ENCODE results near the gene AQP10.
"Not testable (repeated sequence)": the region's sequence is repeated elsewhere in the genome, so short reads cannot be mapped to it uniquely, and the experiment has no call there.

Gene AQP10

GRCh38 chr1:154320882-154321608 is at the start of gene AQP10:
TSS of gene AQP10 (plus strand) at chr1:154321093. CDS start at chr1:154321156, 63 bp downstream.
- H3K27ac Mint-ChIP-seq, result no peak within 1 kb of the TSS
- H3K27me3 Mint-ChIP-seq (ENCODE audit: low read depth), result peaks cover 47% of the 10 kb centered on the region
- peaks cover 3% of the 10 kb centered on the region for H3K36me3 Mint-ChIP-seq (ENCODE audit: low read depth)
- H3K9me3 Mint-ChIP-seq, result peaks cover 14% of the 10 kb centered on the region
- peaks cover 7% of the 10 kb centered on the region for H3K4me1 Mint-ChIP-seq (ENCODE audit: low read depth)
- no peak within 1 kb of the TSS for H3K4me3 Mint-ChIP-seq

GRCh38 chr1:154272217-154272998 is 48.5 kb upstream of the AQP10 start, which contains the start of gene HAX1:
TSS of gene HAX1 (plus strand) at chr1:154272629. CDS start at chr1:154272724, 95 bp downstream.
- H3K27me3 Mint-ChIP-seq (ENCODE audit: low read depth), result no peaks in the 10 kb centered on the region
- H3K4me3 Mint-ChIP-seq, result peak within 1 kb of the TSS; percentile 96
- peaks cover 34% of the 10 kb centered on the region for H3K36me3 Mint-ChIP-seq (ENCODE audit: low read depth)
- H3K9me3 Mint-ChIP-seq, result no peaks in the 10 kb centered on the region
- peak within 1 kb of the TSS; percentile 96 for H3K27ac Mint-ChIP-seq
- H3K4me1 Mint-ChIP-seq (ENCODE audit: low read depth), result peaks cover 38% of the 10 kb centered on the region

GRCh38 chr1:154272999-154273563 is 47.8 kb upstream of the AQP10 start:
- H3K27me3 Mint-ChIP-seq (ENCODE audit: low read depth), result no peaks in the 10 kb centered on the region
- H3K27ac Mint-ChIP-seq, result peak overlapping the region; percentile 96
- peaks cover 34% of the 10 kb centered on the region for H3K36me3 Mint-ChIP-seq (ENCODE audit: low read depth)
- peak overlapping the region; percentile 96 for H3K4me3 Mint-ChIP-seq
- no peaks in the 10 kb centered on the region for H3K9me3 Mint-ChIP-seq
- peaks cover 38% of the 10 kb centered on the region for H3K4me1 Mint-ChIP-seq (ENCODE audit: low read depth)

- H3K27ac Mint-ChIP-seq, result no peak overlapping the region
- H3K36me3 Mint-ChIP-seq (ENCODE audit: low read depth), result peaks cover 19% of the 10 kb centered on the region
- peaks cover 23% of the 10 kb centered on the region for H3K4me1 Mint-ChIP-seq (ENCODE audit: low read depth)
- H3K27me3 Mint-ChIP-seq (ENCODE audit: low read depth), result no peaks in the 10 kb centered on the region
- no peak overlapping the region for H3K4me3 Mint-ChIP-seq
- no peaks in the 10 kb centered on the region for H3K9me3 Mint-ChIP-seq
Measured at GRCh38 chr1:154276797-154277196, 44.1 kb upstream of the AQP10 start.

- not testable (repeated sequence) for H3K4me1 Mint-ChIP-seq (ENCODE audit: low read depth); H3K9me3 Mint-ChIP-seq; H3K27ac Mint-ChIP-seq; H3K36me3 Mint-ChIP-seq (ENCODE audit: low read depth); H3K4me3 Mint-ChIP-seq
- peaks cover 24% of the 10 kb centered on the region for H3K27me3 Mint-ChIP-seq (ENCODE audit: low read depth)
Measured at GRCh38 chr1:154287591-154287990, 33.3 kb upstream of the AQP10 start.

GRCh38 chr1:154288661-154289060 is 32.2 kb upstream of the AQP10 start:
- Mint-ChIP-seq H3K27me3 (ENCODE audit: low read depth) (peaks cover 25% of the 10 kb centered on the region), H3K36me3 (ENCODE audit: low read depth) (peaks cover 3% of the 10 kb centered on the region), H3K4me3 (no peak overlapping the region), H3K4me1 (ENCODE audit: low read depth) (no peaks in the 10 kb centered on the region), H3K27ac (no peak overlapping the region), H3K9me3 (peaks cover 6% of the 10 kb centered on the region)

- no peak overlapping the region for H3K4me3 Mint-ChIP-seq
- no peak overlapping the region for H3K27ac Mint-ChIP-seq
- H3K9me3 Mint-ChIP-seq, result peaks cover 20% of the 10 kb centered on the region
- H3K4me1 Mint-ChIP-seq (ENCODE audit: low read depth), result no peaks in the 10 kb centered on the region
- peaks cover 10% of the 10 kb centered on the region for H3K36me3 Mint-ChIP-seq (ENCODE audit: low read depth)
- H3K27me3 Mint-ChIP-seq (ENCODE audit: low read depth), result peaks cover 25% of the 10 kb centered on the region
Measured at GRCh38 chr1:154290921-154291320, 30.0 kb upstream of the AQP10 start.

- Mint-ChIP-seq H3K4me1 (ENCODE audit: low read depth) (no peaks in the 10 kb centered on the region), H3K36me3 (ENCODE audit: low read depth) (peaks cover 10% of the 10 kb centered on the region), H3K27me3 (ENCODE audit: low read depth) (peaks cover 19% of the 10 kb centered on the region), H3K27ac (no peak overlapping the region), H3K4me3 (no peak overlapping the region), H3K9me3 (peaks cover 24% of the 10 kb centered on the region)
Measured at GRCh38 chr1:154295408-154296235, 25.3 kb upstream of the AQP10 start.

- H3K36me3 Mint-ChIP-seq (ENCODE audit: low read depth), result no peaks in the 10 kb centered on the region
- H3K4me3 Mint-ChIP-seq, result no peak overlapping the region
- H3K4me1 Mint-ChIP-seq (ENCODE audit: low read depth), result no peaks in the 10 kb centered on the region
- H3K9me3 Mint-ChIP-seq, result peaks cover 4% of the 10 kb centered on the region
- peaks cover 4% of the 10 kb centered on the region for H3K27me3 Mint-ChIP-seq (ENCODE audit: low read depth)
- H3K27ac Mint-ChIP-seq, result no peak overlapping the region
Measured at GRCh38 chr1:154301582-154301981, 19.3 kb upstream of the AQP10 start.

- Mint-ChIP-seq H3K36me3 (ENCODE audit: low read depth) (peaks cover 4% of the 10 kb centered on the region), H3K4me3 (no peak overlapping the region), H3K9me3 (no peaks in the 10 kb centered on the region), H3K27ac (no peak overlapping the region), H3K27me3 (ENCODE audit: low read depth) (no peaks in the 10 kb centered on the region), H3K4me1 (ENCODE audit: low read depth) (peaks cover 12% of the 10 kb centered on the region)
Measured at GRCh38 chr1:154304664-154305337, 16.1 kb upstream of the AQP10 start.

GRCh38 chr1:154306151-154306550 is 14.7 kb upstream of the AQP10 start:
- H3K4me3 Mint-ChIP-seq, result no peak overlapping the region
- H3K9me3 Mint-ChIP-seq, result no peaks in the 10 kb centered on the region
- H3K27me3 Mint-ChIP-seq (ENCODE audit: low read depth), result no peaks in the 10 kb centered on the region
- H3K27ac Mint-ChIP-seq, result no peak overlapping the region
- H3K36me3 Mint-ChIP-seq (ENCODE audit: low read depth), result peaks cover 4% of the 10 kb centered on the region
- H3K4me1 Mint-ChIP-seq (ENCODE audit: low read depth), result peaks cover 12% of the 10 kb centered on the region

- not testable (repeated sequence) for H3K9me3 Mint-ChIP-seq; H3K36me3 Mint-ChIP-seq (ENCODE audit: low read depth); H3K27me3 Mint-ChIP-seq (ENCODE audit: low read depth); H3K4me3 Mint-ChIP-seq
- Mint-ChIP-seq H3K4me1 (ENCODE audit: low read depth) (peaks cover 12% of the 10 kb centered on the region), H3K27ac (peak overlapping the region; percentile 64)
Measured at GRCh38 chr1:154307670-154308270, 13.1 kb upstream of the AQP10 start.

- H3K36me3 Mint-ChIP-seq (ENCODE audit: low read depth); H3K27me3 Mint-ChIP-seq (ENCODE audit: low read depth); H3K27ac Mint-ChIP-seq; H3K4me3 Mint-ChIP-seq; H3K9me3 Mint-ChIP-seq: not testable (repeated sequence)
- H3K4me1 Mint-ChIP-seq (ENCODE audit: low read depth), result peaks cover 12% of the 10 kb centered on the region
Measured at GRCh38 chr1:154309136-154309535, 11.8 kb upstream of the AQP10 start.
